ENCODE results near the gene NHEJ1.

Gene NHEJ1

GRCh38 chr2:219122202-219122980 is 38.2 kb downstream of the NHEJ1 start:
- no peak for DNase-seq

GRCh38 chr2:219120082-219120481 is 40.5 kb downstream of the NHEJ1 start:
- no peak for DNase-seq

- DNase-seq = peak; percentile 62 to 77 (median 71)
Observed at GRCh38 chr2:219119422-219120043, 41.1 kb downstream of the NHEJ1 start.

- DNase-seq = no peak
Observed at GRCh38 chr2:219118504-219118903, 42.1 kb downstream of the NHEJ1 start.

GRCh38 chr2:219116776-219117646 is 43.6 kb downstream of the NHEJ1 start:
- DNase-seq = no peak

GRCh38 chr2:219112651-219113338 is 47.8 kb downstream of the NHEJ1 start:
- DNase-seq = no peak

GRCh38 chr2:219112062-219112406 is 48.6 kb downstream of the NHEJ1 start:
- no peak for DNase-seq

GRCh38 chr2:219111375-219112061 is 49.1 kb downstream of the NHEJ1 start:
- DNase-seq = no peak

- DNase-seq = peak; percentile 10 to 46 (median 38)
Observed at GRCh38 chr2:219109471-219109870, 51.1 kb downstream of the NHEJ1 start.

GRCh38 chr2:219107758-219108157 is 52.9 kb downstream of the NHEJ1 start:
- DNase-seq = peak in 1 of 4 experiments; percentile 17

GRCh38 chr2:219106251-219106650 is 54.4 kb downstream of the NHEJ1 start:
- no peak for DNase-seq

- peak; percentile 41 to 69 (median 62) for DNase-seq
Observed at GRCh38 chr2:219104107-219105035, 56.2 kb downstream of the NHEJ1 start.

GRCh38 chr2:219099329-219099728 is 61.3 kb downstream of the NHEJ1 start:
- DNase-seq = peak; percentile 56 to 91 (median 72)

- DNase-seq = no peak
Observed at GRCh38 chr2:219095406-219095935, 65.1 kb downstream of the NHEJ1 start.

- no peak for DNase-seq
Observed at GRCh38 chr2:219094171-219094570, 66.4 kb downstream of the NHEJ1 start.

GRCh38 chr2:219090436-219091299 is 69.9 kb downstream of the NHEJ1 start:
- no peak for DNase-seq

- DNase-seq = no peak
Observed at GRCh38 chr2:219089330-219089729, 71.3 kb downstream of the NHEJ1 start.

GRCh38 chr2:219087848-219088247 is 72.8 kb downstream of the NHEJ1 start:
- DNase-seq = no peak

GRCh38 chr2:219087361-219087760 is 73.3 kb downstream of the NHEJ1 start:
- DNase-seq = no peak

GRCh38 chr2:219086196-219086595 is 74.4 kb downstream of the NHEJ1 start:
- peak; percentile 42 to 76 (median 60) for DNase-seq
